Measurements from ENCODE around the gene GAGE13.
"Not testable (repeated sequence)": the region's sequence is repeated elsewhere in the genome, so short reads cannot be mapped to it uniquely, and the experiment has no call there.

DNA sequence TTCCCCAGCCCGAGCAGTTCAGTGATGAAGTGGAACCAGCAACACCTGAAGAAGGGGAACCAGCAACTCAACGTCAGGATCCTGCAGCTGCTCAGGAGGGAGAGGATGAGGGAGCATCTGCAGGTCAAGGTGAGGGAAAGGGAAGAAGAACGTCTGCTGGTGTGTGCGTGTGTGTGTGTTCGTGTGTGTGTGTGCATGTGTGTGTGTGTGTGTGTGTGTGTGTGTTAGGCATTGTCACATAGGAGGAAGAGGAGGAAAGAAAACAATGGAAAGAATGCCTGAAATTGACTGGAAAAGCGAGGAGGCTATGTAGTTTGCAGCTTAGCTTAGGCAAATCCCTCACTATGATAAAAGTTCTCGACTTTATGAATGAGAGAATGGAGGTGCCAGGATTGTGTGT lies 7.6 kb upstream of the GAGE13 start:
- TF ChIP-seq, protein P1, sequence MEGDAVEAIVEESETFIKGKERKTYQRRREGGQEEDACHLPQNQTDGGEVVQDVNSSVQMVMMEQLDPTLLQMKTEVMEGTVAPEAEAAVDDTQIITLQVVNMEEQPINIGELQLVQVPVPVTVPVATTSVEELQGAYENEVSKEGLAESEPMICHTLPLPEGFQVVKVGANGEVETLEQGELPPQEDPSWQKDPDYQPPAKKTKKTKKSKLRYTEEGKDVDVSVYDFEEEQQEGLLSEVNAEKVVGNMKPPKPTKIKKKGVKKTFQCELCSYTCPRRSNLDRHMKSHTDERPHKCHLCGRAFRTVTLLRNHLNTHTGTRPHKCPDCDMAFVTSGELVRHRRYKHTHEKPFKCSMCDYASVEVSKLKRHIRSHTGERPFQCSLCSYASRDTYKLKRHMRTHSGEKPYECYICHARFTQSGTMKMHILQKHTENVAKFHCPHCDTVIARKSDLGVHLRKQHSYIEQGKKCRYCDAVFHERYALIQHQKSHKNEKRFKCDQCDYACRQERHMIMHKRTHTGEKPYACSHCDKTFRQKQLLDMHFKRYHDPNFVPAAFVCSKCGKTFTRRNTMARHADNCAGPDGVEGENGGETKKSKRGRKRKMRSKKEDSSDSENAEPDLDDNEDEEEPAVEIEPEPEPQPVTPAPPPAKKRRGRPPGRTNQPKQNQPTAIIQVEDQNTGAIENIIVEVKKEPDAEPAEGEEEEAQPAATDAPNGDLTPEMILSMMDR (IDR thresholded peaks at IDR 0.05) = not testable (repeated sequence)
- TF ChIP-seq EP300, POLR2A, POLR2AphosphoS5 (IDR thresholded peaks at IDR 0.05): not testable (repeated sequence)
